Muscle of back (tissue), 11 donors: ENCODE measurements around the gene HPS4. TPM values are rescaled to one million over a fixed set of nuclear protein-coding genes. Genes with fewer than 3 reads are reported as not detected.
"Not testable (repeated sequence)": the region's sequence is repeated elsewhere in the genome, so short reads cannot be mapped to it uniquely, and the experiment has no call there.

Source experiments
- DNase-seq, 3 donors: peaks; one replicate each; pipeline versions ENCODE4 v3.0.0 to v3.0.0-alpha.2; 2013
- polyA plus RNA-seq, 10 donors: library from polyadenylated mRNA; unstranded; fragments of 120-200 nt; gene quantifications; one replicate each; pipeline ENCODE4 v1.2.1, GENCODE V29; 2013; ENCODE audit not compliant: insufficient read length in 10 of 10

Gene HPS4
- polyA plus RNA-seq, 10 donors, result 10.8 to 22.0 (median 17.2) TPM

DNA sequence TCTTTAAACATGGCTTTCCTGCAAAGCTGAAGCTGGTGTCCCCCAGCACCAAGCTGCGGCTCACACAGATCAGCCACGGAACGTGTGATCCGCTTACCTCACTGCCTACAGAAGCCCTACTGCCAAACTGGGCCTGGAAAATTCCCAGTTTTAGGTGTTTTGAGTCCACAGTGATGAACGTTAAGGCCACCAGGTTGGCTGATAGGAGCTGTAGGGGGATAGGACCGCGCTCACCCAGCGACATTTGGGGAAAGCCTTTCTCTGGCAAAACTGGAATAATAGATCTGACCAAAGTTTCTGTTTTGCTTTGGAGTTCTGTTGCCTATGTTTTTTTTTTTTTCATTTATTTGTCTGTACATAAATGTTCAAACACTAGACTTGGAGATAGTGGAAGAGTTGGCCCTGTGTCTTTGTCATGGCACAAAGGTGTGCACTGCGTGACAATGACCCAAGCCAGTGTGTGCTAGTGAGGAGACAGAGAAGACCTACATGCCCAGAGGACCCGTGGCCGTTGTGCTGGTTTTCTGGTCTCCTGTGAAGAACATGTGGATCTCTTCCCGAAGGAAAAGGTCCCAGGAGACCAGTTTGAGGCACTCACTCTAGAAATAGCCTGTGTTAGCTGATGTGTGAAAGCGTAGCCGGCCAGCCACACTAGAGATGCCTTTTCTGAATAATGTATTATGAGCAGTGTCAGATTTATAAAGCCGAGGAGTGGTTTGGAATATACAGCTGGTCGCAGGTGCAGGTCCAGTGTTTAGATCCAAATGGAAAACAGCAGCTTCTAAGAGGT, 39.5 kb downstream of the HPS4 start:
- no peak for DNase-seq

DNA sequence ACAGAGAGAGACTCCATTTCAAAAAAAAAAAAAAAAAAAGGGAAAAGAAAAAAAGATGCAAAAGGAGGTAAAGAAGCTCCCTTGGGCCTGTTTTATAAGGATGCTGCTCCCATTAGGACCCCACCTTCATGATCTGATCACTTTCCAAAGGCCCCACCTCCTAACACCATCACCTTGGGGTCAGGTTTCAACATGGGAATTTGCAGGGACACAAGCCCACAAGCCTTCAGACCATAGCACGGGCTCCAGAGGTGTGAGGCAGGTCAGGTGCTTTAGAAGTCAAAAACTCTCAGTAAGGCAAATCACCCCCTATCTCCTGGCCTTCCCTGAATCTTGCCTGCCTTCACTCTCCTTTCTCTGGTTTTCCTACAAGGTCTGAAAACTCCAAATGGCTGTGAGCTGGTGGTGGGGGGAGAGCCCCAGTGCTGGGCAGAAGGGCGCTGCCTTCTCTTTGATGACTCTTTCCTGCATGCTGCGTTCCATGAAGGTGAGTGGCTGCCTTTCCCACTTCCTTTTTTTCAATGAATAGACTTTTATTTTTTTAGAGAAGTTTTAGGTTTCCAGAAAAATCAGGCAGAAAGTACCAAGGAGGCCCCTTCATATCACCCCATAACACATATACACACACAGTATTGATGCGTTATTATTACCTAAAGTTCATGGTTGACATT, 41.4 kb downstream of the HPS4 start:
- DNase-seq, result no peak

DNA sequence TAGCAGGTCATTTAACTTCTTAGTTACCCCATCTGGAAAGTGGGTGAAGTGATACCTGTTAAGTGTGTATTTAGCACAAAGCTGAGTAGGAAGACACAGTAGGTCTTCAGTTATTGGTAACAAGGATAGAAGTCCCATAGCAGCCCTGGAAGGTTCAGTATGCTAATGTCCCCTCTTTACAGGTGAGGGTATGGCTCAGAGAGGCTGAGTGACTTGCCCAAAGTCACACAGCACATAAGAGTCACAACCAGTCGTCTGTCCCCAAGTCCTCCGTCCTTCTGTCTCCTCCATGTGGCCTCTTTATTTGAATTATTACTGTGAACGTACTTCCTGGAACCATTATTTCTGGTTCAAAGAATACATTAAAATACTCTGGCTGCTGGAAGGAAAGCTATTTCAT, 44.0 kb downstream of the HPS4 start:
- DNase-seq, result no peak

DNA sequence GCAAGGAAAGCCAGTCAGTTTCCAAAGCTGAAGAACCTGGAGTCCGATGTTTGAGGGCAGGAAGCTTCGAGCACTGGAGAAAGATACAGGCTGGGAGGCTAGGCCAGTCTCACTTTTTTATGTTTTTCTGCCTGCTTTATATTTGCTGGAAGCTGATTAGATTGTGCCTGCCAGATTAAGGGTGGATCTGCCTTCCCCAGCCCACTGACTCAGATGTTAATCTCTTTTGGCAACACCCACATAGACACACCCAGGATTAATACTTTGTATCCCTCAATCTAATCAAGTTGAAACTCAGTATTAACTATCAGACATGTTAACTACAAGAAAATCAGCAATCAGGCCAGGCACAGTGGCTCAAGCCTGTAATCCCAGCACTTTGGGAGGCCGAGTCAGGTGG, 44.8 kb downstream of the HPS4 start:
- not testable (repeated sequence) for DNase-seq

DNA sequence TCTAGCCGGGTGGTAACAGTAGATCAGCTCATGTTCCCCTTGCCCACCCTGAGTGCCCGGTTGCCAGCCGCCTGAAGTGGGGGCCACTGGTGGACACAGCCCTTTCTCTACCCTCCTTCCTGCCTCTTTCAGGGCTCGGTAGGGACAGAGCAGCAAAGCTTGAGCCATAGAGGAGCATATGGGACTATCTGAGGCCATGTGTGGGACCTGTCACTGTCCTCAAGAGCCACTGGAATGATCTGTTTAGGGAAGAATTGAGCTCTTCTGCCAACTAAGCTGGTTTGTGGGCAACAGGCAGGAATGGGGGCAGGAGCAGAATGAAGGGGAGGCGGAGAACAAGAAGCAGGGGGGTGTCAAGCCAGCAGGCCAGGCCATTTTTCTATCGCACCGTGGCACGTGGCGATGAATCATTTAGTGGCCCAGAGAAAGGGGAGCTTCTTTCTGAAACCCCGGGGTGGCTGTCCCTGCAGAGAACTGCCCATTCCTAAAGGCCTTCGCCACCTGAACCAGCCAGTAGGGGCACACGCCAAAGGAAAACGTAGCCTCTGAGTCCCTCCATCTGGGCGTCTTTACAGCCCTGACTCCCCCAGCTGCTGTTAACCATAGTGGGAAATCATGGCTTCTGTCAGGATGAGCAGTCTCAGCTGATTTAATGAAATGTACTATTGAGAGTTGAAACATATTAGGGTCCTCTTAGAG, 45.7 kb downstream of the HPS4 start:
- no peak for DNase-seq

DNA sequence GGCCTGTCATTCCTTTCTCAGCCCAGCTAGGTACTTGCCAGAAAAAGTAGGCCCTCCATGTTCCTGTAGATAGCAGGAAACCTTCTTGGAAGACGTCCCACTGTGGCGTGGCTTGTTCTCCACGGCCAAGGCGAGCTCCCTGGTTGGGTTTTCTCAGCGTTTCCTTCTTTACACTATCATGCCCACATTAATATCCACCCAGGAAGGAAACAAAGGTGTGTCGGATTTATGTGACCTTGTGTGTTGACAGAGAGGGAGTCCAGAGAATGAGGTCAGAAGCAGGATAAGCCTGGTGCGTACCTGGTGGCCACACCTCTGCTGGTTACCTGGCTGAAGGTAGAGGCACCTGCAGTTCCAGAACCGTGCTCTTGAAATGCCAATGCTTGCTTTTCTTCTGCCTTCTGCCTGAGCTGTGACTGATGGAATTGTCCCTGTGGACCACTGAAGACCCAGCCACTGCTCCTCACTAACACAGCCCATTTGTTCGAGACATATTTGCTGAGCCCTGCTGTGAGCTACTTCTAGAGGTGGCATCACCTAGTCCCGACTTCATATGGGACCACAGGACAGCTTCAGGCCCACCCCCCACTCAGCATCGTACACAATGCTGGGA, 46.6 kb downstream of the HPS4 start:
- no peak for DNase-seq

DNA sequence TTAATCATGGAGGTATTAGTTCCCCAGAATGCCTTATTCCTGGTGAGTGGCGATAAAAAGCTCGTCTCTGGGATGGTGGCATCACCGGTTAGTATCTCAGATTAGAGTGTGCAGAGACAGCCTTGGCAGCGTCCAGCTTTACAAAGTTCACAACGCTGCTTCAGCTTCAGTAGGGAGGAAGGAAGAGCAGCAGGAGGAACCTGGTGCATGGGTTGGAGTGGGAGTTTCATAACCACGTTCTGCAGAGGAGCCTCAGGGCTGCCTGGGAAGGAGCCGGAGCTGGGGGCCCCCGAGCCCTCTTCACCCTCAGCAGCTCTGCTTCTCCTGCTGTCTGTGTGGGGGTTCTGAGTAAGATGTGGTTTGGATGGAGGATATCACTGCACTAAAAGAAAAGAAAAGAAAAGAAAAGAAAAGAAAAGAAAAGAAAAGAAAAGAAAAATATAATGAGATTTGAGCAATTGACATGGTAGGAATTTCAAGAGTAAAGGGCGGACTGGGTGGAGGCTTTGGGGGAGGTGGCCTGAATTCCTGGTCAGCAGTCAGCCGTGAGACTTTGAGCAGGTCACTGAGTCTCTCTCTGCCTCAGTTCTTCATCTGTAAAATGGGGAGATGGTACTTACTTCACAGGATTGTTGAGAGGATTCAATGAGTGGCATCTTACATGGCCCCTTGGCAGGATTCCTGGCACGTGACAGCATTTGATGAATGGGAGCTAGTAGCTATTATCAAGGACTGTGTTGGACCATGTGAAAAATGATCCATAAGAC, 48.1 kb downstream of the HPS4 start:
- DNase-seq, result no peak

DNA sequence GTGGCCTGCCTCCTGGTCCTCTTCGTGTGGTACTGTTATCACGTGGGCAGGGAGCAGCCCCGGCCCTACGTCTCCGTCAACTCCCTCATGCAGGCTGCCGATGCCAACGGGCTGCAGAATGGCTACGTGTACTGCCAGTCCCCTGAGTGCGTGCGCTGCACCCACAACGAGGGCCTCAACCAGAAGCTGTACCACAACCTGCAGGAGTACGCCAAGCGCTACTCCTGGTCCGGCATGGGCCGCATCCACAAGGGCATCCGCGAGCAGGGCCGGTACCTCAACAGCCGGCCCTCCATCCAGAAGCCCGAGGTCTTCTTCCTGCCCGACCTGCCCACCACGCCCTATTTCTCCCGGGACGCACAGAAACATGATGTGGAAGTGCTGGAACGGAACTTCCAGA, 49.8 kb downstream of the HPS4 start:
- DNase-seq, result no peak

DNA sequence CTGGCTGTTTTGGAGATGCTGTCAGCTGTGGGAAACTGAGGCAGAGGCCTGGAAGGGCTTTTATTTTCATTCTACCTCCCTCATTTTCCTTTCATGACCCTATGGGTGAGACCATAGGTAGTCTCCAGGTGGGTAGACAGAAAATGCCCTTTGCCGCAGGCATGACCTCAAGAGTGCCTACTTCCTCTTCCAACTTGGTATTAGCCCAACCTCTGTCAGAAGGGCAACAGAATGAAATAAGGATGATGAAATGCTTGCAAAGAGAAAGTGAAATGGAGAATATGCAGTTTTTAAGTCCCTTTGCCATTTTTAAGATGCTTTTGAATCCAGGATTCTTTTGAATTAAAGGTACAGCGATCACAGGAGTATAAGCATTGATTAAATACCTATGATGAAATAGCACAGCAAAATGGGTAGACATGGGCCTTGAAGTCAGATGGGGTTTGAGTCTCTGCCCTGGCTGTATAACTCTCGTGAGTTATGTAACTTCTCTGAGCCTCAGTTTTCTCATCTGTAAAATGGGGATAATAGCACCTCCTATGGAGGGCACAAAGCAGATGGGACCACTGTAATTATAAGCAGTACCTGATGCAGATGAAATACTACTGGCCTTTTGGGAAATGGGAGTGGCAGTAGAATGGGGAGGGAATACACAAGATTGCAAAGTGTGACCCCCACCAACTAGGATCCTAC, 50.8 kb downstream of the HPS4 start:
- no peak for DNase-seq

DNA sequence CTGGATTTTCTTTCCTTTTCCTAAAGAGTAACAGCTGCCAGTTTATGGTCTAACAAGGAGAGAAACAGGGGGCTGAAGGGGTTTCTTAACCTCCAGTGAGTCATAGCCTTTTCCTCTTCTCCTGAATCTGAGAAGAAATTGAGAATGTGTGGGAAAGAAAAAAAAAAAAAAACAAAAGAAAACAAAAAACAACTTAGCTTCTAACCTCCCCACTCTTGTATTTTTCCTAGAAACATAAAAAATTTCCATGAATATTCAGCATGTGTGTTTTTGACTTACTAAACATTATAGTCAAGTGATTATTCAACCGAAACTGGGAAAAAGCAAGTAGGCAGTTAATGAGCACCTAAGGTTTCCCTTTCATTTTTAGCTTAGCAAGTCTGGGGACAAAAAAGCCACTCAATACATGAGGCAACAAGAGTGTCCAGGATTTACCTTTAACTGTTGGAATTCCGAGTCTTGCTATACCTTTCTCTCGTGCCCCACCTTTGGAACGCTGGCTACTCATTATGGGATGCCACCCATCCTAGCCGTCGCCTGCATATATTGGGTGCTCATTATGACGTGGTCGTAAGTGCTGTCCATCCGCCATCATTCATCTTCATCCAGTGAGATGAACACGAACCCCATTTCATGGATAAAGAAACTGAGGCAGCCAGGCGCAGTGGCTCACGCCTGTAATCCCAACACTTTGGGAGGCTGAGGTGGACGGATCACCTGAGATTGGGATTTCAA, 52.2 kb downstream of the HPS4 start:
- DNase-seq, result no peak

DNA sequence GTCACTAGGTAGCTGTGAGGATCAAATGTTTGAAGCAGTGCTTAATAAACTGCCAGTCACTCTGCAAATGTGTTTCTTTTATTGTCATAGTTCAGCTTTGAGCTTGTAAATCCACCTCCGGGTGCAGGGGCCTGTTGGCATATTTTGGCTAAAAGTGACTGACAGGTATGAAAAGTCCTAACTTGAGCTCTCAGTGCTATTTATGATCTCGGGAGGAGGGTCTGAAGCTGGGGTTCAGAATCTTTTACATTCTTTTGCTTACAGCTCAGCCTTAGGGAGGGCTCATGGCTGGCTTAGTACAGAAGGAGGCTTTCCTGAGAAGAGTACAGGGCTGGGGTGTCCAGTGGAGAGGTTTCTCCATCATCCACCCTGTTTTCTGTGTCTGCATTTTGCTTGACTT, 53.0 kb downstream of the HPS4 start:
- no peak for DNase-seq

DNA sequence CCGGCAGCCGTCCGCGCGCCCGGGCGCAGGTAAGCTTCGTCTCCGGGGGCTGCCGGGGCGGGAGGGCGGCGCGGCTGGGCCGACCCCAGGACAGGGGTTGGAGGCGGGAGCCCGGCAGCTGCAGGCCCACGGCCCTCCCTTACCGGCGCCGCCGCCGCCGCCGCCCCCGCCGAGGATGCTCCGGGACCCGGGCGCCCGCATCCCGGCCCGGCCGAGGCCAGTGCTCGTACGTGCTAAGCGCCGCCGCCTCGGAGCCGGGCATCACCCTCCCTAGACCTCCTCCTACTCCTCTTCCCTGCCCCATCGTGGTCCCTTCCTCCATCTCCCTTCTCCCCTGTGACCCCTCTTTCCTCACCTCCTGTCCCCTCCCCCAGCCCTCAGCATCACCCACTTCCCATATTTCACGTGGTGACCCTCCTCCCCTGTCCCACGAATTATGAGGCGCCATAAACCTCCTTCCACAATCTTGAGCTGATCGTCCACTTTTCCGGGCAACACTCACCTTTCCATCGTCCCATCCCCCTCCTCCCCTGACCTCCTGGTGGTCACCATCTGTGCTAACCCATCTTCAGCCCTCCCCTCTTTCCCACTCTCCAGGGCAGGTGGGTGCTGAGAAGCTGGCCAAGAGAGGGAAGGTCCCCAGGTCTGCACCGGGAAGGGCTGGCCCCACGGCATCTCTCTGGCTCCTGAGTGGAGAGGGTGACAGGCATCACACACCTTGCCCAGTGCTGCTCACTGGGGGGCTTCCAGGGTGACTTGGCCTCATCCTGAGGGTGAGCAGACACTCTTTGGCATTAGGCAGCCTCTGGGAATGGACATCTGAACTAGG, 53.9 kb downstream of the HPS4 start:
- no peak for DNase-seq

DNA sequence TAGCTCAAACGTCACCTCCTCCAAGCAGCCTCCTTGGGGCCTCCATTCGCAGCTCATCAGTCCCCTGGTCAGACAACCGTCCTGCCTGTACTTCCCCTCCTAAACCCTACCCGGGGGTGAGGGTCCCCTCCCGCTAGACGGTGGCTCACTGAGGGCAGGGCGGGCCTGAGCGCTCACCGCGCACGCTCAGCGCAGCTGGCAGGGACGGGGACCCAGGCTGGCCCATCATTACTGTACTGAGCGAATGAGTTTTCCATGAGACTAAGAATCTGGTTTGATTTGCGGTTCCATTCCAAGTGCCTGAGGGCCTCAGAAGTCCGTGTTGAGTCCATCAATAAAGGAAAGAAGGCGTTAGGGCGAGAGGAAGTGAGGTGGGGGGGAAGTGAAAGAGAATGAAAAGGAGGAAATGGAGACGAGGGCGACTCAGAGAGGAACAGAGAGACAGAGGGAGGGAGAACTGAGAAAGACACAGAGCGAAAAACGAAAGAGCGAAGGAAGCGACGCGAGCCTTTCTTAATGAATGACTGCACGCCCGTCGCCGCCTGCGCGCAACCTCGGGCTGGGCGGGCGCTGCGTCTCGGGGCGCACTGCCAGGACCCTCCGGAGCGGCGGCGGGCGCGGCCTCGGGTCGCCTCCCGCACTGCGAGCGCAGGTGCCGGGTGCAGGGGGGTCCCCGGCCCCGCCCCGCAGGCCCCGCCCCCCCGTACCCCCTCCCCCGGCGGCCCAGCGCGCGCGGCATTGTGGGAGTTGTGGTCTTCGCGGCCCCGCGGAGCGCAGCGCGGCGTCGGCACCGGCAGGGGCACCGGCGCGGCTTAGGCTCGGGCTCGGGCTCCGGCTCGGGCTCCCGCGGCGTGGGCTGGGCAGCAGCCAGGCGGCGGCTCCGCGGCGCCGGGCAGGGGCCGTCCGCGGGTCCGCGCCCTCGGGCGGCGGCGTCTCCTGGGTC, 54.8 kb downstream of the HPS4 start, which contains the start of gene ASPHD2:
Gene ASPHD2, plus strand, starts transcription at position 746 of the 943 bp plus-strand sequence. CDS start 4,356 bp downstream, outside the sequence.
- DNase-seq, result peak; percentile 49 to 88 (median 66)

DNA sequence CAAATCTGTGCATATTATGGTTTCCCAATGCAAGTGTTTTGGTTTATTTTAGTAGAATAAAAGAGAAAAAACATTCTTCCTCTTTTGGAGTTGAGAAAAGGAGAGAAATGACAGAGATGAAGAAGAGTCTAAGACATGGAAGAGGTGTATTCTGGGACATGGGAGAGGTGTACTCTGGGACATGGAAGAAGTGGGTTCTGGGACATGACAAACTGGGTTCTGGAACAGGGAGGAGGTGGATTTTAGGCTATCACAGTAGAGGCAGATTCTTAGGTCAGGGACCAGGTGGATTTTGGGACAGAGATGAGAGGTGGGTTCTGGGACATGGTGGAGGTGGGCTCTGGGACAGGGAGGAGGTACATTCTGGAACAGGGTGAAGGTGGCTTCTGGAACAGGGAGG, 56.7 kb downstream of the HPS4 start:
- DNase-seq, result no peak

DNA sequence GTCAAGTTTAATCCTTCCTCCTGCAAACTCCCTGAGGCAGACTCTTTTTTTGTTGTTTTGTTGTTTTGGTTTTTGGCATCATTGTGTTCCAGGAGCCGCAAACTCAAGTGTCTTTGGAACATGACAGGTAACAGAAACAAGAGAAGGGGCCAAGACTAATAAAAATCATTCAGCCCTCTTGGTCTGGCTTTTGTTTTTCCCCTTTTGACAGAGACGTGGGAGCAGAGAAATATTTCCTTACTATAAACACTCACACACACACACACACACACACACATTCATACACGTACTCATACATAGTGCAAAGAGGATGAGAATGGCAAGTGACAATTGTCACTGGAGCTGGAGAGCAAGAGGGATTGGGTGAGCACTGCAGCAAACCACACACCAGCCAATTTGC, 65.0 kb downstream of the HPS4 start:
- DNase-seq, result no peak

DNA sequence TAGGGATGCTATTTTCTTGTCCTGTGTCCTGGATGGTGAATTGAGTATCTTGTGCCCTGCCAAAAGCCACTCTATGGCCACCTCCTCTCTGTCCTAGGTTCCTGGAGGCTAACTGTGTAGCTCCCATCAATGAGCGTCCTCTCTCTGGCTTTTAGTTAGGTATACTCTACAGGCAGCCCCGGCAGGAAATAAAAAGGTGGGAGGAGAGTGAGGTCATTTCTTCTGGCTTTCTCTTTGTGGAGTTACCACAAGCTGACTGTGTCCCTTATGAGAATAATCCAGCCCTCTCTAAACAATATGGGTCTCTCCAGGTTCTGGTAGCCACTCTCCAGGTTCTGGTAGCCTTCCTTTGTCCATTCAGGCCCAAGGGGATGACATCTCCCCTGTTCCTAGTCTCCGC, 66.2 kb downstream of the HPS4 start:
- no peak for DNase-seq

DNA sequence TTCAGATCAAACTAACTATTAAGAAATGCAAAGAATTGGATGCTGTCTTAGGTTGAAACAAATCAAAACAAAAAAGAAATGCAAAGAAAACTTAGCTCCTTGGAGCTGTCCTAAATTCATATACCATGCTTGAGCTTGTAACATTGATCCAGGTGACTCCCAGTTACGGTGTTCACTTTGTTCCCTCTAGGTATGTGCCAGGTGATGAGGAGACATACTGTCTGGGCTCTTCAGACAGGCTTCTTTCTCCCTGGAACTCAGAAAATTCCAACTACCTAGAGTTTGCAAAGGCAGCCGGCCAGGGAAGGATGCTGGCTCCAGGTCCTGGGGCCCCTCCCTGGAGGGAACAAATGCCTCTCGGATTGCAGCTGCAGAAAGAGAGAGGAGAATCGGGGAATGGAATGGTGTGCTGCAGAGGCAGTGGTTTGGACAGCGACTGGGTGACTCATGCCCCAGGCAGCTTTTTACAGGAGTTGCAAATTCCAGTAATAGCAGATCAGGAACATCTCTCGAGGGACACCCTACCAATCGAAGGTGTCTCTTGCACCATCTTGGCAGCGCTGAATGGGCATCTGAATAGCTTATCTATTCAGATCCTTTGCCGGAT, 66.8 kb downstream of the HPS4 start:
- DNase-seq, result peak; percentile 40 to 68 (median 64)

DNA sequence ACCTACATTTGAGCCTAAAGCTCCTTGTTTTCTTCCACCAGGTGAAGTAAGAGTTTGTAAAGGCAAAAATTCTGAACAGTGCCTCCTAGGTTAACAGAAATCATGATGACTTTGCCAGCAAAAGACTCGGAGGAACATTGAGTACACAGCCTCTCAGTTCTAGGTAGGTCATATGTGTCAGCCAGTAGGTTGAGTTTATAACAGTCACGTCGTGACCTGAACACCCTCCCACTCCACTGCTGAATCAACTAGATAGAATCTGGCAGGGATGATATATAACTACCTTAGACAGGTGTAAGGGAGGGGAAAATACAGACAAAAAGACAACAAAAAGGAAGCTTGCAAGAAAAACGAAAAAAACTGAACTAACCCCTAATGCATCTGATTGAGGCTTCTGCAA, 67.3 kb downstream of the HPS4 start:
- DNase-seq, result no peak
